ENCODE data around the gene ADRB1.

ADRB1 gene

DNA sequence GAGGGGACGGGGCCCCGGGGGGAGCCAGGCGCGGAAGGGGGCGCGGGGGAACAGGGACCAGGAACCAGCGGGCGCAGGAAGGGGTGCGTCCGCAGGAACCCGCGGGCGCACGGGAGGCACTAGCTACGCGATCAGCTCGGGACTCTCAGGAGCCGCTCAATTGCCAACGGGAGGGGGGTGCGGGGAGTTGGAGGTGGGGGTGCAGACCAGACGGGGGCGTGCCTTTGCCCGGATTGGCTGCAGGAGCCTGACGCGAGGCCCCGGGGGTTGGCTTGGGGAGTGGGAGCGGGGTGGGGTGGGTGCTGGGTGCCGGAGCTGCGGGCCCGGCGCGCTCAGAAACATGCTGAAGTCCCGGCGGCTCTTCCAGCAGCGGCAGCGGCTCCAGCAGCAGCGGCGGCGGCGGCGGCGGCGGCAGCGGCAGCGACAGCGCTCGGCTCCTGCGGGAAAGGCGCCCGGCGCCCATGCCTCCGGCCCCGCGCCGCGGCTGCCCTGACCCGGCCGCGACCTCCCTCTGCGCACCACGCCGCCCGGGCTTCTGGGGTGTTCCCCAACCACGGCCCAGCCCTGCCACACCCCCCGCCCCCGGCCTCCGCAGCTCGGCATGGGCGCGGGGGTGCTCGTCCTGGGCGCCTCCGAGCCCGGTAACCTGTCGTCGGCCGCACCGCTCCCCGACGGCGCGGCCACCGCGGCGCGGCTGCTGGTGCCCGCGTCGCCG is at the start of gene ADRB1:
Gene ADRB1 (plus strand): TSS at position 335 of the 715 bp plus-strand sequence. CDS start 267 bp downstream, at position 602.
- TF ChIP-seq, protein P1, sequence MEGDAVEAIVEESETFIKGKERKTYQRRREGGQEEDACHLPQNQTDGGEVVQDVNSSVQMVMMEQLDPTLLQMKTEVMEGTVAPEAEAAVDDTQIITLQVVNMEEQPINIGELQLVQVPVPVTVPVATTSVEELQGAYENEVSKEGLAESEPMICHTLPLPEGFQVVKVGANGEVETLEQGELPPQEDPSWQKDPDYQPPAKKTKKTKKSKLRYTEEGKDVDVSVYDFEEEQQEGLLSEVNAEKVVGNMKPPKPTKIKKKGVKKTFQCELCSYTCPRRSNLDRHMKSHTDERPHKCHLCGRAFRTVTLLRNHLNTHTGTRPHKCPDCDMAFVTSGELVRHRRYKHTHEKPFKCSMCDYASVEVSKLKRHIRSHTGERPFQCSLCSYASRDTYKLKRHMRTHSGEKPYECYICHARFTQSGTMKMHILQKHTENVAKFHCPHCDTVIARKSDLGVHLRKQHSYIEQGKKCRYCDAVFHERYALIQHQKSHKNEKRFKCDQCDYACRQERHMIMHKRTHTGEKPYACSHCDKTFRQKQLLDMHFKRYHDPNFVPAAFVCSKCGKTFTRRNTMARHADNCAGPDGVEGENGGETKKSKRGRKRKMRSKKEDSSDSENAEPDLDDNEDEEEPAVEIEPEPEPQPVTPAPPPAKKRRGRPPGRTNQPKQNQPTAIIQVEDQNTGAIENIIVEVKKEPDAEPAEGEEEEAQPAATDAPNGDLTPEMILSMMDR (IDR thresholded peaks at IDR 0.05) = no peak
- H3K4me3 ChIP-seq = peak within 1 kb of the TSS; percentile 76
- H3K27ac ChIP-seq = peak within 1 kb of the TSS; percentile 67 to 85
- DNase-seq (ENCODE audit: low spot score) = peak; percentile 83

DNA sequence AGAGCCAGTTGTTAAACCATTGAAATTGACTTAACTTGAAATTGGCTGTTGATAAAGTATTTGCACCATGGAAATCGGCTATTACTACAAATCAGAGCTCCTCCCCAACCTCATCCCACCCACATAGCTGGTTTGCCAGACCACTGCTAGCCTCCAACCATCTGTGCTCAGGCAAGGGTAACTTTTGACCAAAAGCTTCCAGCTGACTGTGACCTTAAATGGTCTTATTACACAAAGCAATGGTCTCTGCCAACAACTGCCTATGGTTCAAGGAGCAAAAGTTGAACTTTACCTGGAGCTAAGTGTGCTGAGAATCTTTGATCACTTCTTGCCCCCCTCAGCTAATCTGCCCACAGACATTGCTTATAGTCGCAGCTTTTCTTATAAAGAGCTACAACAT is 48.5 kb upstream of the ADRB1 start:
- TF ChIP-seq, protein P1 (IDR thresholded peaks at IDR 0.05) = no peak
- no peak for DNase-seq (ENCODE audit: low spot score)
- no peak overlapping the region for H3K27ac ChIP-seq
- no peak overlapping the region for H3K4me3 ChIP-seq

DNA sequence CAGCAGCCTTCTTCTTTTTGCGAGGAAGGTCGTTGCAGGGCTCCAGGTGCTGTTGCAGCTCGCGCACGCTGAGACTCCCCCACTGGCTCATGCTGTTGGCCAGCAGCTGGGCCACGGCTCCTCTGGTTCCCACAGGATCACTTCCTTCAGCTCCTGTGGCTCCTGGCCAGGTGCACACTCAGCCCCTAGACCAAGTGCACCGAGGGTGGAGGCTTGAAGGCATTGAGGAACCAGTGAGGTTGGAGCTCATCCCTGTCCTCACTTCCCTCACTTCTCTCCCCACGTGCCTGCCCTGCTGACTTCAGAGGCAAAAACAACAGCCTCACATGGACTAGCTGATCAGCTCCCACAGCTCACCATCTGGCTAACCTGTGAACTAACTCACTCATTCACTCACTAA is 46.2 kb upstream of the ADRB1 start:
- TF ChIP-seq, protein P1 (IDR thresholded peaks at IDR 0.05) = no peak
- Histone ChIP-seq H3K4me3 (no peak overlapping the region), H3K27ac (no peak overlapping the region)
- no peak for DNase-seq (ENCODE audit: low spot score)

DNA sequence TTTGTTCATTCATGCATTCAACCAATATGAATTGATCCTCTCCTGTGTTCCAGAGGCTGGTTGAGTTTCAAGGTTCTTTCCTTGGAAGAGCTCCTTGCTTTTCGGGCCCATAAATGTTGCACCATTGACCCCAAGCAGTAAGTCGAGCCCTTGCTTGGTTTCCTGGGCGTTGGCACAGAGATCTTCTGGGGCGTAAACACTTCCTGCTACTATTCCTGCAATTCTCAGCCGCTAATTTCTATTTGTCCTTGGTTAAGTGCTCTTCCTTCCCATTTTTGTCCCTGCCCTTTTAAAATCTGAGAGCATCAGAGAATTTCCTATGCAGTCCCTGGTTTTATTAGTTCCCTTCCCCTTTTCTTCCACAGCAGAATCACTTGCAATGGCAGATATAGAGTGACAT is 44.1 kb upstream of the ADRB1 start:
- TF ChIP-seq, protein P1 (IDR thresholded peaks at IDR 0.05) = no peak
- Histone ChIP-seq H3K4me3 (no peak overlapping the region), H3K27ac (no peak overlapping the region)
- no peak for DNase-seq (ENCODE audit: low spot score)

DNA sequence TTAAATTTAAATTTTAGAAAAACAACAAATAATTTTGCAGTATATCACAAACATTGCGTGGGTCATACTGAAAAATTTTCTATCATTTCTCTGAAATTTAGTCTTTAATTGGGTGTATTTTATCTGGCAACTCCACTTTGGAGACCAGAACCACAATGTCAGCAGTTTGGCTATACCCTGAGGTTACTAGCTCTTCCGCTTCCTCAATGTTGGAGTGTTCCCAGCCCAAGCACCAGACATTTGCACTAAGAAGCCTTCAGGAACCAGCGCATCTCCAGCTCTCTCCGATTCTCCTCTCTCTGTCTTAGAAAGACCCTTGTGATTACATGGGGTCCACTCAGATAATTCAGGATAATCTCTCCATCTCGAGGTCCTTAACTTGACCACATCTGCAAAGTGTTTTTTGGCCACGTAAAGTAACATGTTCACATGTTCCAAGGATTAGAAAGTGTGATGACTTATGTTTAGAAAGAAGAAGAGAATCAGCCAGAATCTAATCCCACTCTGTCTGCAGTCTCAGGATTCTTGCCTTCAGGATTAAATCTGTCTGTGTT is 43.1 kb upstream of the ADRB1 start:
- TF ChIP-seq, protein P1 (IDR thresholded peaks at IDR 0.05) = no peak
- no peak overlapping the region for H3K27ac ChIP-seq
- no peak overlapping the region for H3K4me3 ChIP-seq
- DNase-seq (ENCODE audit: low spot score) = no peak

DNA sequence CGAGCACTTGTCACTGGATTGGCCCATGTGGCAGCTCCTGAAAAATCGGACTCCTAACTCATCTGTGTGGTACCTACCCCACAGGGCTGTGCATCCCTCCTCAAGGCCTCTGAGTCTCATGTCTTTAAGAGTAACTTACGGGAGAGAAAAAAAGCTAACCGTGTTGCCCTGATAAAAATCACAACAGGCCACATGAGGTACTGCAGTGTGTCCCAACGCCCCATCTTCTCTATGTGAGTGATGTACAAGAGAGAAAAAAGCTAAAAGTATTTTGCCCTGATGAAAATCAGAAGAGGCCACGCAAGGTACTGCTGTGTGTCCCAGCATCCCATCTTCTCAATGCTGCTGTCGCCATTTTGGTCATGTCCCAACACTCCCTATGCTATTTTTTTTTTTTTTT is 41.2 kb upstream of the ADRB1 start:
- TF ChIP-seq, protein P1 (IDR thresholded peaks at IDR 0.05) = no peak
- Histone ChIP-seq H3K4me3 (no peak overlapping the region), H3K27ac (no peak overlapping the region)
- DNase-seq (ENCODE audit: low spot score) = no peak
